K562 (cell line): ENCODE data around the gene IPO9. TPM values are rescaled to one million over a fixed set of nuclear protein-coding genes. Genes with fewer than 3 reads are reported as not detected.

Experiments used
- ARID1B ChIP-seq: fragments of 450-650 bp; IDR thresholded peaks from 2 replicates; pipeline ENCODE4 v1.6.1; 2016; ENCODE audit warnings: antibody characterized with exemption, mild to moderate bottlenecking, inconsistent platforms
- BCOR ChIP-seq: fragments of 450-650 bp; IDR thresholded peaks from 2 replicates; pipeline ENCODE4 v1.6.1; 2016
- C11orf30 ChIP-seq: fragments of 450-650 bp; IDR thresholded peaks from 2 replicates; pipeline ENCODE4 v1.6.1; 2016; ENCODE audit warnings: low read depth, mild to moderate bottlenecking
- DPF2 ChIP-seq: fragments of 450-650 bp; IDR thresholded peaks from 2 replicates; pipeline ENCODE4 v1.6.1; 2016
- EP400 ChIP-seq: fragments of 450-650 bp; IDR thresholded peaks from 2 replicates; pipeline ENCODE4 v1.6.1; 2017; ENCODE audit warnings: antibody characterized with exemption, mild to moderate bottlenecking, moderate library complexity
- L3MBTL2 ChIP-seq: fragments of 450-650 bp; IDR thresholded peaks from 2 replicates; pipeline ENCODE4 v1.6.1; 2016; ENCODE audit warnings: mild to moderate bottlenecking, moderate library complexity
- MAFF ChIP-seq: IDR thresholded peaks from 2 replicates; pipeline ENCODE4 v1.6.1; 2012; ENCODE audit warnings: low read length, improper control_type of control experiment
- MAFK ChIP-seq: IDR thresholded peaks from 2 replicates; pipeline ENCODE4 v1.6.1; 2011; ENCODE audit warnings: low read length, improper control_type of control experiment
- NFE2 ChIP-seq: IDR thresholded peaks from 2 replicates; pipeline ENCODE4 v1.6.1; 2014; ENCODE audit warnings: antibody characterized with exemption, low read depth
- NFE2L1 ChIP-seq: fragments of 450-650 bp; IDR thresholded peaks from 2 replicates; pipeline ENCODE4 v1.6.1; 2016; ENCODE audit warnings: missing genetic modification characterization, low read depth, mild to moderate bottlenecking, missing compliant biosample characterization, moderate library complexity, borderline replicate concordance
- SMAD4 ChIP-seq: fragments of 250-450 bp; sonication (Bioruptor Pico); conservative IDR thresholded peaks from 2 replicates; pipeline ENCODE4 v1.8.0; 2021; ENCODE audit warnings: inconsistent platforms, mild to moderate bottlenecking, moderate library complexity
- TRIM24 ChIP-seq, 2 experiments: fragments of 450-650 bp; IDR thresholded peaks; 2 replicates each; pipeline ENCODE4 v1.6.1; 2016
- polyA plus RNA-seq, 8 experiments: library from polyadenylated mRNA; depleted of rRNA in 4 of 8; stranded (reverse) in 5 of 8; unstranded in 3 of 8; fragments of >200 nt; fragmentation: Nextera tagmentation in 2 of 8; fragmentation: Illumina TruSeq in 1 of 8; extraction: Ambion mirVana in 2 of 8; extraction: Trizol in 1 of 8; gene quantifications; 2 replicates each; pipeline versions ENCODE4 v1.2.1 to v1.2.3, GENCODE V29; 2011 to 2014; ENCODE audit warnings: inconsistent platforms in 1 of 8, missing spikeins in 1 of 8
- total RNA-seq, 7 experiments: library from RNA; depleted of rRNA in 6 of 7; stranded (reverse); fragments of >200 nt in 6 of 7; fragmentation: Illumina TruSeq in 2 of 7; extraction: Trizol in 2 of 7; gene quantifications; 2 replicates each; pipeline versions ENCODE4 v1.2.1 to v1.2.3, GENCODE V29; 2011 to 2021; ENCODE audit warnings: low replicate concordance in 1 of 7
- TF ChIP-seq, protein P1 (sequence below): fragments of 450-650 bp; IDR thresholded peaks from 2 replicates; pipeline ENCODE4 v1.6.1; 2016; ENCODE audit warnings: mild to moderate bottlenecking, moderate library complexity
- TF ChIP-seq, protein P2 (sequence below): fragments of 450-650 bp; IDR thresholded peaks from 2 replicates; pipeline ENCODE4 v1.7.1; 2018; ENCODE audit warnings: mild to moderate bottlenecking, low read depth; ENCODE audit not compliant: partially characterized antibody
- TF ChIP-seq, protein P3 (sequence below): fragments of 450-650 bp; IDR thresholded peaks from 2 replicates; pipeline ENCODE4 v1.6.1; 2016; ENCODE audit warnings: antibody characterized with exemption

The IPO9 gene
- total and polyA plus RNA-seq, 9 of the 15 experiments (the other 6 are each of a cell fraction or from before 2014, with no cell fraction given): 27.9 to 78.6 (median 43.9) TPM

DNA sequence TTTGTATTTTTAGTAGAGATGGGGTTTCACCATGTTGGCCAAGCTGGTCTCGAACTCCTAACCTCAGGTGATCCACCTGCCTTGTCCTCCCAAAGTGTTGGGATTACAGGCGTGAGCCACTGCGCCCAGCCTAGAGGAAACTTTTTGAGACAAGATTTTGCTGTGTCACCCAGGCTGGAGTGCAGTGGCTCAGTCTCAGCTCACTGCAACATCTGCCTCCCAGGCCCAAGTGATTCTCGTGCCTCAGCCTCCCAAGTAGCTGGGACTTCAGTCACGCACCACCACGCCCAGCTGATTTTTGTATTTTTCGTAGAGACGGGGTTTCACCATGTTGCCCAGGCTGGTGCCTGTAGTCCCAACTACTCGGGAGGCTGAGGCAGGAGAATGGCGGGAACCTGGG lies 10.1 kb downstream of the IPO9 start (continued):
- TF ChIP-seq, protein P1, sequence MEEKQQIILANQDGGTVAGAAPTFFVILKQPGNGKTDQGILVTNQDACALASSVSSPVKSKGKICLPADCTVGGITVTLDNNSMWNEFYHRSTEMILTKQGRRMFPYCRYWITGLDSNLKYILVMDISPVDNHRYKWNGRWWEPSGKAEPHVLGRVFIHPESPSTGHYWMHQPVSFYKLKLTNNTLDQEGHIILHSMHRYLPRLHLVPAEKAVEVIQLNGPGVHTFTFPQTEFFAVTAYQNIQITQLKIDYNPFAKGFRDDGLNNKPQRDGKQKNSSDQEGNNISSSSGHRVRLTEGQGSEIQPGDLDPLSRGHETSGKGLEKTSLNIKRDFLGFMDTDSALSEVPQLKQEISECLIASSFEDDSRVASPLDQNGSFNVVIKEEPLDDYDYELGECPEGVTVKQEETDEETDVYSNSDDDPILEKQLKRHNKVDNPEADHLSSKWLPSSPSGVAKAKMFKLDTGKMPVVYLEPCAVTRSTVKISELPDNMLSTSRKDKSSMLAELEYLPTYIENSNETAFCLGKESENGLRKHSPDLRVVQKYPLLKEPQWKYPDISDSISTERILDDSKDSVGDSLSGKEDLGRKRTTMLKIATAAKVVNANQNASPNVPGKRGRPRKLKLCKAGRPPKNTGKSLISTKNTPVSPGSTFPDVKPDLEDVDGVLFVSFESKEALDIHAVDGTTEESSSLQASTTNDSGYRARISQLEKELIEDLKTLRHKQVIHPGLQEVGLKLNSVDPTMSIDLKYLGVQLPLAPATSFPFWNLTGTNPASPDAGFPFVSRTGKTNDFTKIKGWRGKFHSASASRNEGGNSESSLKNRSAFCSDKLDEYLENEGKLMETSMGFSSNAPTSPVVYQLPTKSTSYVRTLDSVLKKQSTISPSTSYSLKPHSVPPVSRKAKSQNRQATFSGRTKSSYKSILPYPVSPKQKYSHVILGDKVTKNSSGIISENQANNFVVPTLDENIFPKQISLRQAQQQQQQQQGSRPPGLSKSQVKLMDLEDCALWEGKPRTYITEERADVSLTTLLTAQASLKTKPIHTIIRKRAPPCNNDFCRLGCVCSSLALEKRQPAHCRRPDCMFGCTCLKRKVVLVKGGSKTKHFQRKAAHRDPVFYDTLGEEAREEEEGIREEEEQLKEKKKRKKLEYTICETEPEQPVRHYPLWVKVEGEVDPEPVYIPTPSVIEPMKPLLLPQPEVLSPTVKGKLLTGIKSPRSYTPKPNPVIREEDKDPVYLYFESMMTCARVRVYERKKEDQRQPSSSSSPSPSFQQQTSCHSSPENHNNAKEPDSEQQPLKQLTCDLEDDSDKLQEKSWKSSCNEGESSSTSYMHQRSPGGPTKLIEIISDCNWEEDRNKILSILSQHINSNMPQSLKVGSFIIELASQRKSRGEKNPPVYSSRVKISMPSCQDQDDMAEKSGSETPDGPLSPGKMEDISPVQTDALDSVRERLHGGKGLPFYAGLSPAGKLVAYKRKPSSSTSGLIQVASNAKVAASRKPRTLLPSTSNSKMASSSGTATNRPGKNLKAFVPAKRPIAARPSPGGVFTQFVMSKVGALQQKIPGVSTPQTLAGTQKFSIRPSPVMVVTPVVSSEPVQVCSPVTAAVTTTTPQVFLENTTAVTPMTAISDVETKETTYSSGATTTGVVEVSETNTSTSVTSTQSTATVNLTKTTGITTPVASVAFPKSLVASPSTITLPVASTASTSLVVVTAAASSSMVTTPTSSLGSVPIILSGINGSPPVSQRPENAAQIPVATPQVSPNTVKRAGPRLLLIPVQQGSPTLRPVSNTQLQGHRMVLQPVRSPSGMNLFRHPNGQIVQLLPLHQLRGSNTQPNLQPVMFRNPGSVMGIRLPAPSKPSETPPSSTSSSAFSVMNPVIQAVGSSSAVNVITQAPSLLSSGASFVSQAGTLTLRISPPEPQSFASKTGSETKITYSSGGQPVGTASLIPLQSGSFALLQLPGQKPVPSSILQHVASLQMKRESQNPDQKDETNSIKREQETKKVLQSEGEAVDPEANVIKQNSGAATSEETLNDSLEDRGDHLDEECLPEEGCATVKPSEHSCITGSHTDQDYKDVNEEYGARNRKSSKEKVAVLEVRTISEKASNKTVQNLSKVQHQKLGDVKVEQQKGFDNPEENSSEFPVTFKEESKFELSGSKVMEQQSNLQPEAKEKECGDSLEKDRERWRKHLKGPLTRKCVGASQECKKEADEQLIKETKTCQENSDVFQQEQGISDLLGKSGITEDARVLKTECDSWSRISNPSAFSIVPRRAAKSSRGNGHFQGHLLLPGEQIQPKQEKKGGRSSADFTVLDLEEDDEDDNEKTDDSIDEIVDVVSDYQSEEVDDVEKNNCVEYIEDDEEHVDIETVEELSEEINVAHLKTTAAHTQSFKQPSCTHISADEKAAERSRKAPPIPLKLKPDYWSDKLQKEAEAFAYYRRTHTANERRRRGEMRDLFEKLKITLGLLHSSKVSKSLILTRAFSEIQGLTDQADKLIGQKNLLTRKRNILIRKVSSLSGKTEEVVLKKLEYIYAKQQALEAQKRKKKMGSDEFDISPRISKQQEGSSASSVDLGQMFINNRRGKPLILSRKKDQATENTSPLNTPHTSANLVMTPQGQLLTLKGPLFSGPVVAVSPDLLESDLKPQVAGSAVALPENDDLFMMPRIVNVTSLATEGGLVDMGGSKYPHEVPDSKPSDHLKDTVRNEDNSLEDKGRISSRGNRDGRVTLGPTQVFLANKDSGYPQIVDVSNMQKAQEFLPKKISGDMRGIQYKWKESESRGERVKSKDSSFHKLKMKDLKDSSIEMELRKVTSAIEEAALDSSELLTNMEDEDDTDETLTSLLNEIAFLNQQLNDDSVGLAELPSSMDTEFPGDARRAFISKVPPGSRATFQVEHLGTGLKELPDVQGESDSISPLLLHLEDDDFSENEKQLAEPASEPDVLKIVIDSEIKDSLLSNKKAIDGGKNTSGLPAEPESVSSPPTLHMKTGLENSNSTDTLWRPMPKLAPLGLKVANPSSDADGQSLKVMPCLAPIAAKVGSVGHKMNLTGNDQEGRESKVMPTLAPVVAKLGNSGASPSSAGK: peak; percentile 43; the same call in 1 of the 2 replicates
- TF ChIP-seq EP400 (peak; percentile 49; the same call in 1 of the 2 replicates), TRIM24 (IDR thresholded peaks at IDR 0.05) (0 out of 4 replicates have a peak, but pooled peaks of 1 of the 2 experiments have one; percentile 9), SMAD4 (CRISPR knock-in tag) (0 out of 2 replicates have a peak, but pooled peaks have one; percentile 38), BCOR (peak; percentile 65), NFE2 (peak; percentile 83), NFE2L1 (tag) (peak; percentile 75), DPF2 (peak; percentile 70), MAFF (peak; percentile 47), ARID1B (peak; percentile 52; the same call in 1 of the 2 replicates), MAFK (peak; percentile 21; the same call in 1 of the 2 replicates), L3MBTL2 (peak; percentile 34; the same call in 1 of the 2 replicates), C11orf30 (peak; percentile 94)
- TF ChIP-seq, protein P2, sequence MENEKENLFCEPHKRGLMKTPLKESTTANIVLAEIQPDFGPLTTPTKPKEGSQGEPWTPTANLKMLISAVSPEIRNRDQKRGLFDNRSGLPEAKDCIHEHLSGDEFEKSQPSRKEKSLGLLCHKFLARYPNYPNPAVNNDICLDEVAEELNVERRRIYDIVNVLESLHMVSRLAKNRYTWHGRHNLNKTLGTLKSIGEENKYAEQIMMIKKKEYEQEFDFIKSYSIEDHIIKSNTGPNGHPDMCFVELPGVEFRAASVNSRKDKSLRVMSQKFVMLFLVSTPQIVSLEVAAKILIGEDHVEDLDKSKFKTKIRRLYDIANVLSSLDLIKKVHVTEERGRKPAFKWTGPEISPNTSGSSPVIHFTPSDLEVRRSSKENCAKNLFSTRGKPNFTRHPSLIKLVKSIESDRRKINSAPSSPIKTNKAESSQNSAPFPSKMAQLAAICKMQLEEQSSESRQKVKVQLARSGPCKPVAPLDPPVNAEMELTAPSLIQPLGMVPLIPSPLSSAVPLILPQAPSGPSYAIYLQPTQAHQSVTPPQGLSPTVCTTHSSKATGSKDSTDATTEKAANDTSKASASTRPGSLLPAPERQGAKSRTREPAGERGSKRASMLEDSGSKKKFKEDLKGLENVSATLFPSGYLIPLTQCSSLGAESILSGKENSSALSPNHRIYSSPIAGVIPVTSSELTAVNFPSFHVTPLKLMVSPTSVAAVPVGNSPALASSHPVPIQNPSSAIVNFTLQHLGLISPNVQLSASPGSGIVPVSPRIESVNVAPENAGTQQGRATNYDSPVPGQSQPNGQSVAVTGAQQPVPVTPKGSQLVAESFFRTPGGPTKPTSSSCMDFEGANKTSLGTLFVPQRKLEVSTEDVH: peak; percentile 28
- TF ChIP-seq, protein P3, sequence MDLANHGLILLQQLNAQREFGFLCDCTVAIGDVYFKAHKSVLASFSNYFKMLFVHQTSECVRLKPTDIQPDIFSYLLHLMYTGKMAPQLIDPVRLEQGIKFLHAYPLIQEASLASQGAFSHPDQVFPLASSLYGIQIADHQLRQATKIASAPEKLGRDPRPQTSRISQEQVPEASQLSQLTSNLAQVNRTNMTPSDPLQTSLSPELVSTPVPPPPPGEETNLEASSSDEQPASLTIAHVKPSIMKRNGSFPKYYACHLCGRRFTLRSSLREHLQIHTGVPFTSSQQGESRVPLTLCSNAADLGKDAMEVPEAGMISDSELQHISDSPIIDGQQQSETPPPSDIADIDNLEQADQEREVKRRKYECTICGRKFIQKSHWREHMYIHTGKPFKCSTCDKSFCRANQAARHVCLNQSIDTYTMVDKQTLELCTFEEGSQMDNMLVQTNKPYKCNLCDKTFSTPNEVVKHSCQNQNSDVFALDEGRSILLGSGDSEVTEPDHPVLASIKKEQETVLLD: peak; percentile 57; the same call in 1 of the 2 replicates
